NCI-H2196 (cell line): ENCODE measurements around the gene POLR2F.

ENCODE experiments used
- DNase-seq: peaks from one replicate; lab custom pipeline; 2025; ENCODE audit not compliant: unreplicated experiment; lab: John Stamatoyannopoulos, UW

The POLR2F gene

DNA sequence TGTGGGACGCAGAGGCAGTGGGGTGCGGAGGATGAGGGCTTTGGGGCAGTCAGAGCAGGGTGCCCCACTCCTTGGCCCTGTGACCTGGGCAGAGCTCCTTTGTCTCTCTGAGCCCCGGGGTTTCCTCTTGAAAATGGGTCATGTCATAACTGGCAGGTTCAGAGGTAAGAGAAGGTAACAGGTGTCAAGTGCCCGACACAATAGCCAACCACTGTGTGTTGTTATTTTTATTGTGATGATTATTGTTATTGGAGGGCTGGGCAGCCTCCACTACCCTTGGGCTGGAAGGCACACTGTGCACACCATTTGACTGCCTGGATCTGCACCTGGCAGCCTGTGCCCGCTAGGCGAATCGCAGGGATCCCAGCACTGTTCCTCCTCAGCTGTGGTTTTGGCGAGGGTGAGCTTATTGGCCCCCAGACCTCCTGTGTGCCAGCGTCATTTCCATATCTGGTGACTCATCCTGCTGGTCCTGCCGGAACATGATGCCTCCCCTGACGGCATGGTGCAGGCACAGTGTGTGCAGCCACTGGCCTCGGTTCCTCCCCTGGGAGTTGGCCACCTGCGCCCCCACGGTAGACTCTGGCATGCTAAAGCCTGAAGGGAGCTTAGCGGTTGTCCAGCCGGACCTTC, 46.3 kb downstream of the POLR2F start:
- no peak for DNase-seq

DNA sequence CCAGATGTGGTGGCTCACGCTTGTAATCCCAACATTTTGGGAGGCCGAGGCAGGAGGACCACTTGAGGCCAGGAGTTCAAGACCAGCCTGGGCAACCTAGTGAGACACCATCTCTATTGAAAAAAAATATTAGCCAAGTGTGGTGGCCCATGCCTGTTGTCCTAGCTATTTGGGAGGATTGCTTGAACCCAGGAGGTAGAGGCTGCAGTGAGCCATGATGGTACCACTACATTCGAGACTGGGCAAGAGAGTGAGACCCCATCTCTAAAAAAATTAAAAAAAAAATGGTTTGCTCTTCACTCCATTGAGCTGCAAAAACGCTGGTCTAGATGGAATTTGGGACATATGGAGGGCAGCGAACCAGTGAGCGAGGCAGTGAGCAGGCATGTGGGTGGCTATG, 52.4 kb downstream of the POLR2F start:
- no peak for DNase-seq

DNA sequence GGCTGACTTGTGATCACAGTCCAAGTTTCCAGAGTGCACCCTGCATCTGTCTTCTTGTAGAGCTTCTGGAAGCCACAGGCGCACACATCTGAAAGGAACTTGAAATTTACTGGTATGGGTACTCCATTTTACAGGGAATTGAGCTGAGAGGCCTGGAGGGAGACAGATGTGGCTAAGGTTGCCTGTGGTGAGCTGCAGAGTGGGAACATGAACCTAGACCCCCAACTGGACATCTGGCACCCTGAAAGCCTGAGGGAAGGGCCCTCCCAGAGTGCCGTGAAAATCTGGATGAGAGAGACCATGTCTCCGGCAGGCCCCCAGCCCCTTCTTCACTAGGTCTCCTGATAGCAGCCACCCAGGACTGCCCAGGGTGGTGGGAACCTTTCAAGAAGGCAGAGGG, 53.4 kb downstream of the POLR2F start:
- DNase-seq: no peak

DNA sequence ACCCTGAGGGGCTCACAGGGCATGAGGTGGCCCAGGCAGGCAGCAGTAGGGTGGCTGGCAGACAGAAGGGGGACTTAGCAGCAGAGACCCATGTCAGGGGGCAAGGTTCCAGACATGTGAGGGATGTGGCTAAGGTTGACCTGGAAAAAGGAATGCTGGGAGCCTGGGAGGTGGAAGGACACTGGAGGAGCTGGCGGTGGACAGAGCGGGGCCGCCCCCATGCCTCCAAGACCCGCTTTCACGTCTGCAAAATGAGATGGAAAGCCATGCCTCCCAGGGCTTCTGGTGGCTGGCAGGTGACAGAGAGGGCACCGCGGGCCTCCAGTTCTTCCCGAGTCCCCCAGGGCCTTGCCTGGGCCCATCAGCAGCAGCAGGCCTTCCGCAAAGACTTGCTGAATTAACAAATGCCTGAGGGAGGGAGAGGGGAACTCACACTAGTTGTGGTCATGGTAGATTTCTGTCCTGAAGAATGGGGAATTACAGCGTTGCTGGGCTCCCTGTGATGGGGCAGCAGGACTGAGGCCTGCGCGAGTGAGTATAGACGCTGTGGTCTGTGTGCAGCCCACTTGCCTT, 53.9 kb downstream of the POLR2F start:
- DNase-seq: no peak

DNA sequence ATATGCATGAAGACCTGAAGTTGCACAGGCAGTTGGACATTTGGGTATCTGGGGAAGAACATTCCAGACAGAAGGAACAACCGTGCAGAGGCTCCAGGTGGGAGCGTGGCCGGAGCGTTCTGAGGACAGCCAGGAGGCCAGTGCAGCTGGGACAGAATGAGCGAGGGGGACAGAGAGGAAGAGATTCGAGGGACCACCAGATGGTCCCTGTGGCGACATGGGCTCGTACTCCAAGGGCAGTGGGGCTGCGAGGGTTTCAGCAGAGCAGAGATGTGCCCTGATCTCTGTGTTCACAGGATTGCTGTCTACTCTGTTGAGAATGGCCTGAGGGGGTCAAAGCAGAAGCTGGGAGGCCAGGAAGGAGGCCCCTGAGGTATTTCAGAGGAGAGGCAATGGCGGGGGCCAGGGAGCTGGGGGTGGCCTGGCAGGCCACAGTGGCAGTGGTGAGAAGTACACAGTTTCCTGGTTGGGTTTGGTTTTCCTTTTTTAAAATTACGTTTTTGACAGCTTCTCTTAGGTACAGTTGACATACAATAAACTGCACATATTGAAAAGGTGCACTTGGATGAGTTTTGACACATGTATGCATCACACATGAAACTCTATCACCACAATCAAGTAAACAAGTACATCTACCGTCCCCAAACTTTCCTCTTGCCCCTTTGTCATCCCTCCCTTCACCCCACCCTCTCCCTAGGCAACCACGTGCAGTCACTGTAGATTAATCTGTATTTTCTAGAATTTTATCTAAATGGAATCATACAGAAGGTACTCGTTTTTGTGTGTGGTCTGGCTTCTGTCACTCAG, 55.7 kb downstream of the POLR2F start:
- no peak for DNase-seq

DNA sequence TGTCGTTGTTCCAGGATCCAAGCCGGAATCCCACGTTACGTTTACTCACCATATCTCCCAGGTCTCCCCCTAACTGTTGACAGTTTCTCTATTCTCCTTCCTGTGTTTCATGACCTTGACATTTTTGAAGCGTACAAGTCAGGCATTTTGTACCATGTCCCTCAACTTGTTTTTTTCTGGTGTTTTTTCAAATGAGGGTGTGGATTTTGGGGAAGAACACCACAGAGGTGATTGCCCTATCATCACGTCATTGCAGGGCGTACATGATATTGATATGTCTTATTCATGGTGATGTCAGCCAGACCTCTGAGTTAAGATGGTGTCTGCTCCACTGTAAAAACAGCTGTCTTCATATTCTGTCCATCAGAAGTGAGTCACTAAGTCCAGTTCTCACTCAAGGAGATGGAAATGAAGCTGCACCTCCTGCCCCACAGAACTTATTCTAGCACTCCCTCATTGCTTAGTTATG, 59.1 kb downstream of the POLR2F start:
- DNase-seq: no peak

DNA sequence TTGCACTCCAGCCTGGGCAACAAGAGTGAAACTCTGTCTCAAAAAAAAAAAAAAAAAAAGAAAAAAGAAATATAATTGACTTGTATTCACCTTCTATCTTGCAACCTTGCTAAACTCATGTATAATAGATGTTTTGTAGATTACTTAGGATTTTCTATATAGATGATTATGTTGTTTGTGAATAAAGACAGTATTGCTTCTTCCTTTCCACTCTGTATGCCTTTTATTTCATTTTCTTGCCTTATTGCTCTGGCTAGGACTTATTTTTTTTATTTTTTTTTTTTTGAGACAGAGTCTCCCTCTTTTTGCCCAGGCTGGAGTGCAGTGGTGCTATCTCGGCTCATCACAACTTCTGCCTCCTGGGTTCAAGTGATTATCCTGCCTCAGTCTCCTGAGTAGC, 60.6 kb downstream of the POLR2F start:
- no peak for DNase-seq

DNA sequence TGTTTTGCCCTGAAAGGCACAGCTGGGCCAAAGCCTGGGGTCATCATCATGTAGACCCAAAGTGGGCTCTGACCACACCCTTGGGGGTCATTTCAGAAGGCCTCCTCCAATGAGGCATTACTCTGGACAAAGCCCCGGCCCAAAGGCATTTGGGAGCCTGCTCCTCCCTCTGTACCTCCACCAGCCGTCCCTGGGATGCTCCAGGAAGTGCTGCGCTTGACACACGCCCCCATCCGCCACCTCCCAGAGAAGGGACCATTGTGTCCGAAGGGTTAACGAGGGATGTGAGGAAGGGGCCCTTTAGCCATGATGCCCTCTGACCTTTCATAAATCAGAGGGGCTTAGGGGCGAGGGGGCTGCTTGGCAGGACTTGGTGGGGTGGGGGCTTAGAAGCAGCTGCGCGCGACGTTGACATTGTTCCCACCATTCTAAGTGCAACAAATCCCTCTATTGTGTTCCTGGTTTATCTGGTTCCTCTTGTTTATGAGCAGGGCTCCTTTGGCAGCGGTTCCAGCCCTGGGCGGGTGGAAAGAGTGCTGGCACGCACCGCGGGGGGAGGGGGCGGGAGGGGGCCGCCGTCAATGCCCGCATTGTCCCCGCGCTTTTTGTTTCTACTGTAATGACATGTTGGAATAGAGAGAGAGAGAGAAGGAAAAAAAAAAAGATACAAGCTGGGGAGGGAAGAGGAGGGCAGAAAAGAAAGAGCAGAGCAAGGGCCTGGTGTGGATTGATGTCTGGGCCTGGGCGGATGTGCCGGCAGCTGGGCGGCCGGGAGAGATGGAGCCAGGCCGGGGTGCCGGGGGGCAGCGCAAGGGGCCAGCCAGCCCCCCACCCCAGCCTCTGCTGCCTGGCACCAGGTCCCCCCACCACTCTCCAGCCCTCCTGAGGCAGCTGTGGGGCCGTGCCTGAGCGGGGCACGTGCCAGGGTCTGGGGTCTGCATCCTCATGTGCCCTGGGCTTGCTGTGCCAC, 63.0 kb downstream of the POLR2F start:
- no peak for DNase-seq

DNA sequence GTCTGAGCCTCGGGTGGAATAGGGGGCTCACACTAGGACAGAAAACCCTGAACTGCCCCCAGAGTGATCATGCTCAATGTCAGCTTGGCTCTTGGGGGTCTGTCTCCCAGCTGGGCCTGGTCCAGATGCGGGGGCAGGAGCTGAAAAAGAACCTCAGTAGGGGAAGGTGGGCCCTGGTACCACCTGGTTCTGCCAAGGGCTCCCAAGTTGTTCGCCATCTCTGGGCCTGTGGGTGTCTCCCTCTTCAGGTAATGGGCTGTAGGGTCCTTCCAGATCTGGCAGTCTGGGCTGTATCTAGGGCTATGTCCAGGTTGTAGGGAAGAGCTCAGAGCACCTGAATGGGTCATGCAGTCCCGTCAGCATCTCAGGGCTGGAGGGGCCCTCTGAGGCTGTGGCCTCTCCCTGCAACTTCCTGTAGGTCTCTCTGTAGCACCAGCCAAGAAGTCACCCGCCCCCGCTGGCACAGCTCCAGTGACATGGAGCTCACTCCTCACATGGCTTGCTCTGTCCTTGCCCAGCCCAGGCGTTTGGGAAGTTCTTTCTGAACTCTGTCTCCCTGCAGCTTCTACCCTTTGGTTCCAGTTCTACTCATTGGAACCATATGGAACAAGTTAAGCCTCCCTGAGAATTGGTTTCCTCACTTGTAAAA, 63.9 kb downstream of the POLR2F start:
- peak; percentile 29 for DNase-seq

DNA sequence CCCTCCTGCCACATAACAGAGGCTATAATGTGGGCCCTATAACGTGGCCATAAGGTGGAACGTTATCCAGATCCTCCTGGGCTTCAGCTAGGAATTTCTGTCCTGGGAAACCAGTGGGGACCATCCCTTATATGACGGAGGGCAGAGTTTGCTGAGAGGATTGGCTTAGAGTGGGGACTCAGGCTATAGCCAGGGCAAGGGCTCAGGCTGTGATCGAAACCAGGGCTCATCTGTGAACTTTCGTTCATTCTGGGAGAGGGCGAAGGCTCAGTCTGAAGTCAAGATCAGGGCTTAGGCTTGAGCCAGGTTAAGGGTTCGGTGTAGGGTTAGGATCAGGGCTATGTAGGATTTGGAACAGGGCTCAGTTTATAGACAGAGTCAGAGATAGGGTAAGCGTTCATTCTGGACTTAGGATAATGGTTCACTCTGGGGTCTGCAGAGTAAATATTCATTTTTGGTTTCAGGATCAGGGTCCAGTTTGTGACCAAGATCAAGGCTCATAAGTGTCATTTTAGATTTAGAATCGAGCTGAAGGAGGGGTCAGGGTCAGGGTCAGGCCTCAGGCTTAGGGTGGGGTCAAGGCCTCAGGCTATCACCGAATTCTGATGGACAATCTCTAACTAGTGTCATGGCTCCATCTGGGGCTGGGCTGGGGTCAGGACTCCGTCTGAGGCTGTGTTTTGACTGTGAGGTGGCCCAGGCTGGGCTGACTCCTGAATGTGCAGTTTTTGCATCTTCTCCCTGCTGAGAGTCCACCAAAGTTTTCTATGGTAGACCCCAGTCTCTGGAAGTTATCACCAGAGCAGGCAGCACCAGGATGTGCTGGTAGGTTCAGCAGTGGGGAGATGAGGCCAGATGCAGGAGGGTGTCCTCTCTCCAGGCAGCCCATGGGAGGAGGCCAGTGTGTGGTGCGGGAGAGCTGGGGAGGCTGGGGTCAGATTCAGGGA, 64.7 kb downstream of the POLR2F start:
- DNase-seq: no peak
